HL-60 (cell line): ENCODE results near the gene UNC45A.

Source experiments
- CTCF ChIP-seq: IDR thresholded peaks from one replicate; pipeline ENCODE4 v1.5.1; 2011; ENCODE audit warnings: low read length, control low read depth, inconsistent platforms; ENCODE audit not compliant: insufficient read depth
- GABPA ChIP-seq: IDR thresholded peaks from 2 replicates; pipeline ENCODE4 v1.6.1; 2012; ENCODE audit warnings: low read depth
- POLR2AphosphoS5 ChIP-seq: IDR thresholded peaks from 2 replicates; pipeline ENCODE4 v1.6.1; 2012; ENCODE audit warnings: low read depth
- REST ChIP-seq: IDR thresholded peaks from 2 replicates; pipeline ENCODE4 v1.6.1; 2012; ENCODE audit warnings: low read depth; ENCODE audit not compliant: insufficient replicate concordance
- SPI1 ChIP-seq: IDR thresholded peaks from 2 replicates; pipeline ENCODE4 v1.6.1; 2012; ENCODE audit warnings: low read depth, mild to moderate bottlenecking, borderline replicate concordance

DNA sequence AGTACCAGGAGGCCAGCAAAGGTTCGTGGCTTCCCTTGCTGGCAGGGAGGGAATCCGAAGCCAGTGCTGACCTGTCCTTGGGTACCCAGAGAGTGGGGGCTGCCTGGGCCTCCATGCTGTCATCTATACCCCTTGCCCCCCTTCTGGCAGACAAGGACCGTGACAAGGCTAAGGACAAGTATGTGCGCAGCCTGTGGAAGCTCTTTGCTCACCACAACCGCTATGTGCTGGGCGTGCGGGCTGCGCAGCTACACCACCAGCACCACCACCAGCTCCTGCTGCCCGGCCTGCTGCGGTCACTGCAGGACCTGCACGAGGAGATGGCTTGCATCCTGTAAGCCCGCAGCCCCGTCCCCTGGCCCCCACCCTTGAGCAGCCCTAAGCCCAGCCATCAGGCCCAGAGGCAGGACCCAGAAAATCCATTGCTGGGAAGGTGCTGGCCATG is 48.0 kb upstream of the UNC45A start:
- TF ChIP-seq CTCF (no peak), GABPA (no peak), POLR2AphosphoS5 (no peak), REST (no peak), SPI1 (no peak)
